ACC112 (cell line): ENCODE results near the gene CNTNAP3B.
"Not testable (repeated sequence)": the region's sequence is repeated elsewhere in the genome, so short reads cannot be mapped to it uniquely, and the experiment has no call there.

Experiments
- H2AFZ ChIP-seq: fragments of 200-600 bp; sonication (generic); one replicate; pipeline ENCODE4 v1.6.0; 2017; ENCODE audit warnings: antibody characterized with exemption, low read length; ENCODE audit not compliant: unreplicated experiment
- H3K27ac ChIP-seq: fragments of 200-600 bp; sonication (generic); 2 replicates; pipeline ENCODE4 v1.5.1; 2014; ENCODE audit warnings: low read depth, mild to moderate bottlenecking, antibody characterized with exemption, low read length, moderate library complexity
- H3K27me3 ChIP-seq: fragments of 200-600 bp; sonication (generic); 2 replicates; pipeline ENCODE4 v1.6.1; 2014; ENCODE audit warnings: mild to moderate bottlenecking, antibody characterized with exemption, low read length, moderate library complexity, mixed read lengths; ENCODE audit not compliant: insufficient read depth
- H3K36me3 ChIP-seq: fragments of 200-600 bp; sonication (generic); 2 replicates; pipeline ENCODE4 v1.6.1; 2016; ENCODE audit warnings: mild to moderate bottlenecking, antibody characterized with exemption, low read length, moderate library complexity, mixed read lengths; ENCODE audit not compliant: insufficient read depth
- H3K4me1 ChIP-seq: fragments of 200-600 bp; sonication (generic); one replicate; pipeline ENCODE4 v1.6.1; 2016; ENCODE audit warnings: low read length, mixed read lengths; ENCODE audit not compliant: insufficient read depth, unreplicated experiment, control insufficient read depth
- H3K4me3 ChIP-seq: fragments of 200-600 bp; sonication (generic); 2 replicates; pipeline ENCODE4 v1.5.1; 2014; ENCODE audit warnings: mild to moderate bottlenecking, low read depth, low read length
- H3K79me2 ChIP-seq: fragments of 200-600 bp; sonication (generic); one replicate; pipeline ENCODE4 v1.6.0; 2016; ENCODE audit warnings: low read length; ENCODE audit not compliant: control insufficient read depth, unreplicated experiment, insufficient read depth

Gene CNTNAP3B

DNA sequence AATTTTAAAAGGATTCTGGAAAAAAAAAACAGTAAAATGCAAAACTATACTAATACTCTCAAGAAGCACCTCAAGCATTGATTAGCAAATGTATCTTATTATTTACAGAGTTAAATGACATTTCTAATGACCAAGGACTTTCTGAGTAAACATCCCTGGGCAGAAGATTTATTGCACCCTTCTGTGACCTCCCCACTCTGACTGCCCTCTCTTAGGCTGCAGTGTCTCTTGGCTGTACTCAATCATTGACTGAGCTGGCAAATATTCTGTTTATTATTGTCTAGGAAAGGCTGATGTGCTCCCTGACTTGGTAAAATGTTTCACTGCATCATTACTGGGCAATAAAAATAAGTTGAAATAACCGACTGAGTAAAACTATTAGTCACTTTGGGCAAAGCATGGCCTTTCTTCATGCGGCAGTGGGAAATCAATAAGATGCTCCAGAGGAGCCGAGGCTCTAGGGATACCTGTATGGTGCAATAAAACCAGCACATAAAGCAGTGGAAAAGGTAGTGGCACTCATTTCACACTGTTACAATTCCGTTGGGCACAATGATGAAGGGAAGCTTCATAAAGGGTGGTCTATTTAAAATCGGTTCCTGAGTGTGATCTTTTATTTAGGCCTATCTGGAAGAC, 151.1 kb downstream of the CNTNAP3B start:
- H3K79me2 ChIP-seq, H3K36me3 ChIP-seq, H3K4me3 ChIP-seq, H3K4me1 ChIP-seq, H3K27ac ChIP-seq, H3K27me3 ChIP-seq, H2AFZ ChIP-seq: not testable (repeated sequence)

DNA sequence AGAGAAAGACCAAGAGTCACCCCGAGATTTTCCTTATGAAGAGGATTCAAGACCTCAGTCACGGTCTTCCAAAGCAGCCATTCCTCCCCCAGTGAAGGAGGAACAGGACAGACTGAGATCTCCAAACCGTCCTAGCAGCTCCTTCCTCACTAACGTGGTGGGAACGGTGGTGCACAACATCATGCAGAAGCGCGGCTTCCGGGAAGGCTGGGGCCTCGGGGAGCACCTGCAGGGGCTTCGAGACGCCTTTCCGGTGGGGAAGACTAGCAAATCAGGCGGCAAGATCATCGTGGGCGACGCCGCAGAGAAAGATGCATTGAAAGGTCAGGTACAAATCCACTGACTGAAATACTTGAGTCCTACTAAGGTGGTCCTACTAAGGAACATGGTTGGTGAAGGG, 154.3 kb downstream of the CNTNAP3B start:
- H3K36me3 ChIP-seq, H3K27ac ChIP-seq, H3K4me3 ChIP-seq, H3K27me3 ChIP-seq, H3K4me1 ChIP-seq, H3K79me2 ChIP-seq, H2AFZ ChIP-seq: not testable (repeated sequence)

DNA sequence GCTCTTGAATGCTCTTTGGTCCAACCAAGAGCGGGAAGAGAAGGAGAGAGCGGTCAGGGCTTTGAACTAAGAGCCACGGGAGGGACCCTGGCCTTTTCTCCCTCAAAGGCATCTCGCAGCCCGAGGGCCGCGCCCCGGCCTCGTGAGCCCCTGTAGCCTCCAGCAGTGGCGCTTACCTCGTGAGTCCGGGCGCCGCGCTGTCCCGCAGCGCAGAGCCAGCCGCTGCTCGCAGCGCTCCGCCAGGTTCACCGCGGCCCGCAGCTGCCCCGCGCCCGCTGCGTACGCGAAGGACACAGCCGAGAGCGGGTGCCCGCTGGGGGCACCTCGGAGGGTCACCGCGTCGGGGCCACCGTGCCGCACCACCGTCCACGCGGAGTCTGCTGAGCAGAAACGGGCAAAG, 176.2 kb downstream of the CNTNAP3B start:
- not testable (repeated sequence) for H3K4me3 ChIP-seq, H3K36me3 ChIP-seq, H3K4me1 ChIP-seq, H3K79me2 ChIP-seq, H3K27ac ChIP-seq, H2AFZ ChIP-seq, H3K27me3 ChIP-seq

DNA sequence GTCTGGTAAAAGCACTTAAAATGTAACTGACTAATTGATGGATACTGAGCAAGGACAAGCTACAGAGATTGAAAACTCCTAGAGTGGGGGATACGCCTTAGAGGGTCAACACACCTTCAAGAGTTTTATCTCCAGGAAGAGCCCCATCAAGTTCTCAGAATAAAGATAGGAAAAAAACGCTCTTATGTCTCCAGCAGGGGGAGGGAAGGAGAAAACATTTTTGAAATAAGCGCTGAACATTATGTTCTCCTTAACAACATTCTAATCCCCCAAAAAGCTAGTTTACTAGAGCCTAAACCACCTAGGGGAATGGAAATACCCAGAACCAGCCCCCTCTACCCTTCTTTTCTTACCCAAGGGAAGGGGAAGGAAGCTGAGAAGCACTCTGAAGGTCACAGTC, 187.5 kb downstream of the CNTNAP3B start:
- not testable (repeated sequence) for H3K27me3 ChIP-seq, H3K4me3 ChIP-seq

DNA sequence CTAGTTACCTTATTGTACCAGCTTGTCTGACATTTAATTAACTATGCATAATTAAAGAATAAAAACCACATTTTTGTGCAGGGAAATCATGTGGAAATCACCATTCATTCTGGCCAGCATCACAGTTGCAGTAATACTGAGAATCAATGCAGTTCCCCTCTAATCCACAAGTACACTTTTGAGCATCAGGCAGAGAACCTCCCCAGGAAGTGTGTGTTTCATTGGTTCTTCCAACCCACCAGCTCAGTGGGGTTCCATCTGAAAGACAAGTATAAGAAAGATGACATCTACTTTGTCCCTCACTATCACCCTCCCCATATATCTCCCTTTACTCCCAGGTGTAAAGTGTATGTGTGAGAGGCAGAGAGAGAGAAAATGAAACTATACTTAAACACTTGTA, 191.1 kb downstream of the CNTNAP3B start:
- H3K36me3 ChIP-seq = not testable (repeated sequence)

More for the DNA sequence above, 187.5 kb downstream of the CNTNAP3B start:
- not testable (repeated sequence) for H3K27ac ChIP-seq, H3K36me3 ChIP-seq, H2AFZ ChIP-seq, H3K4me1 ChIP-seq, H3K79me2 ChIP-seq

DNA sequence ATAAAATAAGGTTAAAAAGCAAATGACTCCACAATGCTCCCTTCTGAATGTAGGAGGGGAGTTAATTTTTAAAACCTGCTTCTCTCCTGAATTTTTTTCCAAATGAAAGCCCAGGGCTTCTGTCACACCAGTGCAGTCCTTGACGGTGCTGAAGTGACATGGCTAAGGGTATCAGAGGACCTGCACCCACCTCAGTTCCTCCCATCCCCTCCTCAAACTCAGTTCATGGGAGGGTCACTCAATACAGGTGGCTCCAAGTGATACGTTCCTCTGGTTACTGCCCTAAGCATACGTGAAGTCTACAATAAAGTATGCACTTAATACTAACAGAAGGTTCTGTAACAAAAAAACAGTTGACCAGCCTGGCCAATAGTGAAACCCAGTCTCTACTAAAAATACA, 193.5 kb downstream of the CNTNAP3B start:
- H3K27me3 ChIP-seq, H3K4me3 ChIP-seq, H3K36me3 ChIP-seq, H3K4me1 ChIP-seq, H3K79me2 ChIP-seq, H3K27ac ChIP-seq, H2AFZ ChIP-seq: not testable (repeated sequence)

More for the DNA sequence above, 191.1 kb downstream of the CNTNAP3B start:
- H3K27me3 ChIP-seq, H3K4me3 ChIP-seq, H3K27ac ChIP-seq, H2AFZ ChIP-seq, H3K79me2 ChIP-seq, H3K4me1 ChIP-seq: not testable (repeated sequence)

DNA sequence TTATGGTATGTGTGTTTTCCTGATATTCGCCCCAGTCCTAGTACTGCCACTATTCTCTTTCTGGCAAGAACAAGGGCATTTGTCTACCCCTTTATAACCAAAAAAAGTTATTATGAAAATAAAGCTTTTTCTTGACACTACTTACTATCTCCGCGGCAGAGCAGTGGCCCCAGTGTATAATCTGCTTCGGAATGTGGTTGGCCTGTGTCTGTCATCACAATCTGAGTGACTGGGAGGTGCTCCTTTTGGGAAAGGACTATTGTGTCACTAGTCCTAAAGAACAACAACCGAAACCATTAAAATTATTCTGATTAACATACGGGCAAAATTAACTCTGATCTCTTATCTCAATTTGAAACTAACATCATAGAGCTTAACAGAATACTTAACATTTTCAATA, 200.1 kb downstream of the CNTNAP3B start:
- H3K27ac ChIP-seq, H2AFZ ChIP-seq, H3K27me3 ChIP-seq, H3K4me3 ChIP-seq, H3K4me1 ChIP-seq, H3K36me3 ChIP-seq, H3K79me2 ChIP-seq: not testable (repeated sequence)

DNA sequence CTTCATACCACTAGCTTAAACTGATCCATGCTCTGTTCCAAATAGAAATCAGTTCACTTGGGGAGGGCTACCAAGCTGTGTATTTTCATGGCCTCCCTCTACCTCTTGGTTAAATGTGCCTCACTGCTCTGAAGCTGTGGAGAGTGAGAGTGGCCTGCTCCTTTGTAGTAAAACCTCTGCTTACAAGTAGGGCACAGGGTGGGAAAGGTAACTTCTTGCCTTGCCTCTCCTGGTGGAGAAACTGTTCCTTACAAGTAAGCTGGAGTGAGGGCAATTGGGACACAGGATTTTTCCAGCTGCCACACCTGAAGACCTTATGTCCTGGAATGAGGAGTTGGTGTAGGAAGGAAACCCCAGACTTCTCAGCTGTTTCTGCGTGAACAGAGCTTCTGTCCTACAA, 211.9 kb downstream of the CNTNAP3B start:
- not testable (repeated sequence) for H3K27me3 ChIP-seq, H3K36me3 ChIP-seq, H3K4me1 ChIP-seq, H2AFZ ChIP-seq, H3K79me2 ChIP-seq, H3K4me3 ChIP-seq, H3K27ac ChIP-seq

DNA sequence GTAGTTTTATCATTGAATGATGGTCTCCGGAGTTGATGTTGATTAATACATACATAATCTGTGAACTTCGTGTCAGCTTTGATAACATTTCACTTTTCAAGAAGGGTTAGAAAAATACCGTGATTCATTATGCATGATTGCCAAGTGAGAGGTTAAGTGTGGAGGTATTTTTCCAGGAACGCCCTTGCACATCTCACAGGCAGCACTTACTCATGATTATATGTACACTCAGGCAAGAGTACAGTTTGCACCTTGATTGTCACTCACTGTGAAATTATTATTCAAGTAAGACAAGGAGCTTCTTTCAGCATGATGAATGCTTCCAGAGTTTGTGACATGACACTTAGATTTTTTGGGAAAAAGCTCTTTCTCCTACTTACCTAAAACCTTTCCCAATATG, 223.7 kb downstream of the CNTNAP3B start:
- not testable (repeated sequence) for H2AFZ ChIP-seq, H3K79me2 ChIP-seq, H3K4me1 ChIP-seq, H3K36me3 ChIP-seq, H3K27me3 ChIP-seq, H3K4me3 ChIP-seq, H3K27ac ChIP-seq

DNA sequence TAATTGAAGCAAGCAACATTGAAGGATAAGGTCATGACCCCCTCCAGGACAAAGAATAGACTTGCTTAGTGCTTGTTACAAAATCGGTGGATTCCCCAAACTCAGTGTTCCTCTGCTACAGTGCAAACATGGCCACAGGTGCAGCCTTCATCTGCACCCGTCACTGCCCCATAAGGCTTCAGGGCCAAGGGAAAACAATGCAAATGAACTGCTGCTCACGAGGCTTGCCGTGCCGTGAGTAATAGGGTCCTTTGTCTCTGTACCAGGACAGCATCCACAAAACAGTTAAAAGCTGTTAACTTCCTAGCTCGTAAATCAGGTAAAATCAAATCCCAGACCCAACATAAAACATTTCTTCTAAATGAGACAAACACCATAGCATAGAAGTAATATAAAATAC, 226.5 kb downstream of the CNTNAP3B start:
- not testable (repeated sequence) for H3K36me3 ChIP-seq, H3K79me2 ChIP-seq, H3K4me1 ChIP-seq, H3K27ac ChIP-seq, H2AFZ ChIP-seq, H3K27me3 ChIP-seq, H3K4me3 ChIP-seq

DNA sequence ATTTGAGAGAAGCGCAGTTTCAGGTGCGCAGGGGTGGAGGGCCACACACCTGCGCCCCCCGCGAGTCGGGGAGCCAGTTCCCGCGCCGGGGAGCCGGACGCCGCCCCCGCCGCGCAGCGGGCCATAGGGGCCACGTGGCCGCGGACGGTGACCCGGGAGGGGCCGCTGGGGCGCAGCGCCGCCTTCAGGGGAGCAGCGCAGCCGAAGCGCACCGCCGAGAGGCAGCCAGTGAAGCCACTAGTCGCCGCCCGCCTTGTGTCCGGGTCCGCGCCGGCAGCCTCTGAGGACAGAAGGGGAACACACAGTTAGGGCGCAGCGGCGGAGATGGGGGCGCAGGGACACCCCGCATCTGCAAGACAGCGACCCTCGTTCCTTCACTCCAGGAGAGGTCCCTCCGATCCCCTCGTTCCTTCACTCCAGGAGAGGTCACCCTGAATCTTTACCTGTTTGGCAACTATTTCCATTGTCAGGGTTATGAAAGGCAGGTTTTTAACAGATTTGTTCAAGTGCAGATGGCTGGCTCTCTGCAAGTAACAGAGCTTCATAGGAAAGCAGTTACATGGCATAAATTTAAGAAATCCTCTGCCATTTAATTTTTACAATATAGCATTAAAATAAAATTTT, 230.4 kb downstream of the CNTNAP3B start:
- not testable (repeated sequence) for H3K27me3 ChIP-seq, H3K36me3 ChIP-seq, H2AFZ ChIP-seq, H3K79me2 ChIP-seq, H3K4me1 ChIP-seq, H3K4me3 ChIP-seq, H3K27ac ChIP-seq
